Panc1 (cell line): ENCODE measurements around the gene MOK. TPM values are rescaled to one million over a fixed set of nuclear protein-coding genes. Genes with fewer than 3 reads are reported as not detected.
A peak's percentile ranks its signal among the peaks of the same experiment; 100 is the strongest.

ENCODE experiments used
- ATAC-seq: fragments of 200-7000 bp; cut with Tn5 transposase; 2 replicates; pipeline ENCODE4 v1.9.1; 2020; ENCODE audit warnings: mild to moderate bottlenecking, moderate library complexity
- BruUV-seq: library from RNA; stranded (reverse); fragments of 400-500 nt; replicated peaks from 2 replicates; lab custom pipeline; 2021; lab: Mats Ljungman, UMichigan
- CTCF ChIA-PET: fragments of 300-600 bp; sonication (Branson Sonifier 250); formaldehyde crosslinking; loops from one replicate; lab custom pipeline; 2022; ENCODE audit warnings: antibody characterized with exemption; lab: Charles Lee
- POLR2A ChIA-PET: fragments of 300-600 bp; sonication (Branson Sonifier 250); formaldehyde crosslinking; loops from one replicate; lab custom pipeline; 2022; ENCODE audit warnings: antibody characterized with exemption; lab: Charles Lee
- DNase-seq: peaks from one replicate; pipeline ENCODE4 v3.0.0-alpha.2; 2010; ENCODE audit warnings: low read depth, low spot score
- H3K27ac ChIP-seq: 2 replicates; pipeline ENCODE4 v1.5.1; 2011; ENCODE audit warnings: mild to moderate bottlenecking, low read length, inconsistent platforms
- H3K27me3 ChIP-seq: fragments of 200-500 bp; sonication (Bioruptor generic); 2 replicates; pipeline ENCODE4 v1.6.0; 2014; ENCODE audit warnings: low read length, inconsistent platforms; ENCODE audit not compliant: control insufficient read depth, insufficient read depth
- H3K36me3 ChIP-seq: fragments of 200-500 bp; sonication (Bioruptor generic); 2 replicates; pipeline ENCODE4 v1.5.1; 2014; ENCODE audit warnings: inconsistent platforms, mild to moderate bottlenecking, low read length, moderate library complexity; ENCODE audit not compliant: control insufficient read depth, insufficient read depth
- H3K4me1 ChIP-seq: 2 replicates; pipeline ENCODE4 v1.5.1; 2011; ENCODE audit warnings: inconsistent platforms, mild to moderate bottlenecking, low read length, moderate library complexity; ENCODE audit not compliant: control insufficient read depth, insufficient read depth
- H3K4me3 ChIP-seq, 2 experiments: 2 replicates each; pipeline ENCODE4 v1.5.1; 2011 to 2012; ENCODE audit warnings: low read depth in 2 of 2, low read length in 2 of 2, mild to moderate bottlenecking in 2 of 2, inconsistent platforms in 1 of 2, moderate library complexity in 1 of 2
- H3K9me3 ChIP-seq: fragments of 200-500 bp; sonication (Bioruptor generic); 2 replicates; pipeline ENCODE4 v1.5.1; 2014; ENCODE audit warnings: low read depth, mild to moderate bottlenecking, inconsistent platforms, low read length, moderate library complexity; ENCODE audit not compliant: control insufficient read depth, insufficient read depth
- CTCF ChIP-seq: fragments of 450-650 bp; IDR thresholded peaks from 2 replicates; pipeline ENCODE4 v1.5.1; 2017; ENCODE audit warnings: mild to moderate bottlenecking
- POLR2AphosphoS5 ChIP-seq: IDR thresholded peaks from 2 replicates; pipeline ENCODE4 v1.6.1; 2012; ENCODE audit warnings: mild to moderate bottlenecking, low read depth, low read length, moderate library complexity
- REST ChIP-seq, 2 experiments: IDR thresholded peaks; 2 replicates each; pipeline ENCODE4 v1.6.1; 2011 to 2012; ENCODE audit warnings: low read depth in 2 of 2, control low read depth in 1 of 2, low read length in 1 of 2, mild to moderate bottlenecking in 1 of 2, moderate library complexity in 1 of 2; ENCODE audit not compliant: insufficient read depth in 1 of 2
- SIN3A ChIP-seq: IDR thresholded peaks from 2 replicates; pipeline ENCODE4 v1.6.1; 2012; ENCODE audit warnings: low read depth, mild to moderate bottlenecking, low read length, moderate library complexity, borderline replicate concordance; ENCODE audit not compliant: insufficient read depth
- TCF7L2 ChIP-seq: IDR thresholded peaks from 2 replicates; pipeline ENCODE4 v1.6.1; 2011; ENCODE audit warnings: mild to moderate bottlenecking, low read depth, low read length, inconsistent platforms
- in situ Hi-C: cut with HindIII; loops from 2 replicates; pipeline ENCODE4 v1.10.0; 2016; ENCODE audit warnings: low sequenced_read_pairs, low pct_unique_long_range_greater_than_20kb
- intact Hi-C: fragments of 100-400 bp; cut with micrococcal nuclease; formaldehyde crosslinking; loops from one replicate; pipeline ENCODE4 v1.10.0; 2022; ENCODE audit not compliant: unreplicated experiment
- total RNA-seq: library from RNA; stranded (reverse); gene quantifications from one replicate; pipeline ENCODE4 v1.2.1, GENCODE V29; 2021; ENCODE audit not compliant: unreplicated experiment

Gene MOK
- total RNA-seq, 1 experiment from 2014 or later, result 9.8 TPM

- H3K9me3 ChIP-seq, result no peaks in the 10 kb centered on the region
- ChIA-PET CTCF (no interaction called here), POLR2A (no interaction called here)
- intact Hi-C loops, result no loop called here
- ATAC-seq (0 out of 2 replicates have a peak, but pooled peaks have one; percentile 5), DNase-seq (no peak)
- no peak overlapping the region; a peak in 1 of 4 replicates for H3K4me3 ChIP-seq
- TF ChIP-seq TCF7L2 (no peak), CTCF (no peak), SIN3A (no peak), POLR2AphosphoS5 (no peak), REST (IDR thresholded peaks at IDR 0.05; ENCODE audit: insufficient read depth in 1 of 2, low read depth in 2 of 2, low read length in 1 of 2) (no peak)
- H3K4me1 ChIP-seq, result peaks cover 19% of the 10 kb centered on the region
- no peaks in the 10 kb centered on the region for H3K27me3 ChIP-seq
- peak overlapping the region; percentile 81 for H3K27ac ChIP-seq
- BruUV-seq, result no TSS peak
- in situ Hi-C loops, result no loop called here
- no peaks in the 10 kb centered on the region for H3K36me3 ChIP-seq
Measured at GRCh38 chr14:102280376-102280962, 24.5 kb downstream of the MOK start.

DNA sequence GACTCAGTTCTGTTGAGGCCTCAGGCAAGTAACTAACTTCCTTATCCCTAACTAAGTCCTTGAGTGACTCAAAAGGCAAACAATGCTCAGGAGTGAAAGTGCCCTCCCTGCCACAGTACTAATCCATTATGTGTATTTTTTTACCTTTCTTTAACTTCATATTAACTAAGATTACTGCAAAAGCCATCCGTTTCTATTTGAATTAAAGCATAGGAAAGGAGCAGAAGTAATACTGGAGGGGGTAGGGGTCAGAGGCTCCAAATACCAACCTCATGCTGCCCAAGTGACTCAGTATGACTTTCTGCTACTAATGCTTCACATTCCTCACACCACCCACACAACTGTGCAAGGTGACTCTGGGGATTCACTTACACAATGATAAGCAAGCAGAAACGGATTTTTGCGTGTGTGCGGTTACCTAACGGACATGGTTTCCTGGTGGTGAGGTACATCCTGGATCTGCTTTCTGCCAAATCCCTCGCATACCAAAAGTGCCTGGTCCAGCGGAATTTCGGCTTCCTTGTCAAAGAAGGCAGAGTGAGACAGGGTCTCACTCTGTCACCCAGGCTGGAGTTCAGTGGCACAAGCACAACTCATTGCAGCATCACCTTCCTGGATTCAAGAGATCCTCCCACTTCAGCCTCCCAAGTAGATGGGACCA lies 25.1 kb downstream of the MOK start:
- peak overlapping the region in 1 of 2 experiments; percentile 24; a peak in 1 of 4 replicates for H3K4me3 ChIP-seq

More for the DNA sequence above, 25.1 kb downstream of the MOK start:
- TF ChIP-seq CTCF (no peak), REST (IDR thresholded peaks at IDR 0.05; ENCODE audit: insufficient read depth in 1 of 2, low read depth in 2 of 2, low read length in 1 of 2) (no peak), TCF7L2 (no peak), POLR2AphosphoS5 (peak; percentile 48; the same call in 1 of the 2 replicates), SIN3A (no peak)
- intact Hi-C loops (no loop called here), in situ Hi-C loops (no loop called here)
- ATAC-seq (peak; percentile 95), DNase-seq (peak; percentile 76)
- Histone ChIP-seq H3K36me3 (no peaks in the 10 kb centered on the region), H3K9me3 (no peaks in the 10 kb centered on the region), H3K27ac (peak overlapping the region; percentile 81), H3K4me1 (peaks cover 19% of the 10 kb centered on the region), H3K27me3 (no peaks in the 10 kb centered on the region)
- ChIA-PET POLR2A (no interaction called here), CTCF (no interaction called here)
- BruUV-seq, result no TSS peak
